NOMO-1 treated with DMSO at 0.1 percent for 48 hours (cell line): ENCODE data around the gene SKI.
"Not testable (repeated sequence)": the region's sequence is repeated elsewhere in the genome, so short reads cannot be mapped to it uniquely, and the experiment has no call there.

ENCODE experiments used
- DNase-seq: peaks from one replicate; lab custom pipeline; 2025; ENCODE audit not compliant: unreplicated experiment; lab: John Stamatoyannopoulos, UW

SKI gene

GRCh38 chr1:2318314-2319278, 90.5 kb downstream of the SKI start:
- no peak for DNase-seq

GRCh38 chr1:2319291-2319690, 91.2 kb downstream of the SKI start:
- no peak for DNase-seq

GRCh38 chr1:2320006-2320405, 91.9 kb downstream of the SKI start:
- no peak for DNase-seq

GRCh38 chr1:2320760-2321667, 92.9 kb downstream of the SKI start:
- DNase-seq = no peak

GRCh38 chr1:2322065-2322571, 94.0 kb downstream of the SKI start:
- DNase-seq = no peak

GRCh38 chr1:2322581-2323211, 94.6 kb downstream of the SKI start:
- DNase-seq = no peak

GRCh38 chr1:2323451-2323974, 95.4 kb downstream of the SKI start:
- no peak for DNase-seq

GRCh38 chr1:2324553-2325366, 96.6 kb downstream of the SKI start:
- no peak for DNase-seq

- no peak for DNase-seq
Observed at GRCh38 chr1:2326524-2326923, 98.4 kb downstream of the SKI start.

GRCh38 chr1:2327162-2327561, 99.0 kb downstream of the SKI start:
- not testable (repeated sequence) for DNase-seq

GRCh38 chr1:2327841-2328240, 99.7 kb downstream of the SKI start:
- no peak for DNase-seq

GRCh38 chr1:2328676-2329455, 100.7 kb downstream of the SKI start:
- no peak for DNase-seq

GRCh38 chr1:2330035-2330434, 101.9 kb downstream of the SKI start:
- no peak for DNase-seq

GRCh38 chr1:2330519-2331199, 102.5 kb downstream of the SKI start:
- DNase-seq = no peak

GRCh38 chr1:2331200-2331544, 103.1 kb downstream of the SKI start:
- DNase-seq = no peak

GRCh38 chr1:2331580-2331979, 103.5 kb downstream of the SKI start:
- DNase-seq = not testable (repeated sequence)

- DNase-seq = no peak
Observed at GRCh38 chr1:2334366-2334765, 106.2 kb downstream of the SKI start.

- DNase-seq = no peak
Observed at GRCh38 chr1:2334883-2335534, 106.9 kb downstream of the SKI start.
